Suprapubic skin (tissue), 4 donors: ENCODE data around the gene TCHH. TPM values are rescaled to one million over a fixed set of nuclear protein-coding genes. Genes with fewer than 3 reads are reported as not detected.

ENCODE experiments used
- DNase-seq, 2 donors: peaks; one replicate each; pipeline ENCODE4 v3.0.0-alpha.2; 2019; ENCODE audit warnings: low spot score in 2 of 2
- H3K27ac ChIP-seq: fragments of 200-600 bp; sonication (generic); one replicate; pipeline ENCODE4 v1.5.1; 2019
- H3K27me3 ChIP-seq: fragments of 200-600 bp; sonication (generic); one replicate; pipeline ENCODE4 v1.5.1; 2019
- H3K36me3 ChIP-seq: fragments of 200-600 bp; sonication (generic); one replicate; pipeline ENCODE4 v1.5.1; 2019
- H3K4me1 ChIP-seq: fragments of 200-600 bp; sonication (generic); one replicate; pipeline ENCODE4 v1.5.1; 2019
- H3K4me3 ChIP-seq: fragments of 200-600 bp; sonication (generic); one replicate; pipeline ENCODE4 v1.5.1; 2019; ENCODE audit warnings: mild to moderate bottlenecking
- H3K9me3 ChIP-seq: fragments of 200-600 bp; sonication (generic); one replicate; pipeline ENCODE4 v1.5.1; 2019
- EP300 ChIP-seq: sonication (generic); formaldehyde crosslinking; IDR thresholded peaks from one replicate; pipeline ENCODE4 v1.6.1; 2017; ENCODE audit warnings: antibody characterized with exemption
- POLR2A ChIP-seq, 2 donors: fragments of 450-650 bp; IDR thresholded peaks; one replicate each; pipeline ENCODE4 v1.6.1; 2017; ENCODE audit warnings: antibody characterized with exemption in 2 of 2, mild to moderate bottlenecking in 2 of 2, moderate library complexity in 2 of 2
- POLR2AphosphoS5 ChIP-seq, 3 donors: sonication (generic); formaldehyde crosslinking; IDR thresholded peaks; one replicate each; pipeline ENCODE4 v1.6.1; 2017; ENCODE audit warnings: antibody characterized with exemption in 3 of 3
- WGBS: methylation state at CpG from one replicate; pipeline ENCODE4 v1.1.5; 2018; 5-methylcytosine and 5-hydroxymethylcytosine counted together
- total RNA-seq, 4 donors: library from RNA; depleted of rRNA; stranded (reverse); fragments of >200 nt; gene quantifications; one replicate each; pipeline ENCODE4 v1.1.0, GENCODE V29; 2016
- TF ChIP-seq, protein P1 (sequence below), 2 donors: fragments of 200-600 bp in 1 of 2; fragments of 450-650 bp in 1 of 2; sonication (generic) in 1 of 2; IDR thresholded peaks; one replicate each; pipeline ENCODE4 v1.5.1; 2016 to 2019; ENCODE audit warnings: antibody characterized with exemption in 2 of 2, mild to moderate bottlenecking in 1 of 2, moderate library complexity in 1 of 2

TCHH gene
- total RNA-seq, 4 donors from 2014 or later: 7.0 to 71.9 (median 37.2) TPM

DNA sequence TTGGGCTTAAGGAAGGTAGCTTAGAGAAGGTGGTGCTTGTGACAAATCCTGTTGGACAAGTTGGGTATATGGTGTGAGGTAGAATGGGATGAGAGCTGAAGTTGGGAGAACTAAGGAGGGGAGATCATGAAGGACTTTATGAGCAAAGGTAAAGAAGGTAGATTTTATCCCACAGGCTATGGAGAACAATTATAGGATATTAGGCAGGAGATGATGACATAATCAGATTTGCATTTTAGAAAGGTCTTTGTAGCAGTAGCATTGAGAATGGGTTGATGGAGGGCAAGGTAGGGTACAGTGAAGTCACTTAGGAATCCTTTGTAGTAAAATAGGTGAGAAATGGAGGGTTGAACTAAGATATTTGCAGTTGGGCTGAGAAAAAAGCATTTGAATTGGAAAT is 14.9 kb upstream of the TCHH start:
- TF ChIP-seq EP300: no peak
- TF ChIP-seq, protein P1, sequence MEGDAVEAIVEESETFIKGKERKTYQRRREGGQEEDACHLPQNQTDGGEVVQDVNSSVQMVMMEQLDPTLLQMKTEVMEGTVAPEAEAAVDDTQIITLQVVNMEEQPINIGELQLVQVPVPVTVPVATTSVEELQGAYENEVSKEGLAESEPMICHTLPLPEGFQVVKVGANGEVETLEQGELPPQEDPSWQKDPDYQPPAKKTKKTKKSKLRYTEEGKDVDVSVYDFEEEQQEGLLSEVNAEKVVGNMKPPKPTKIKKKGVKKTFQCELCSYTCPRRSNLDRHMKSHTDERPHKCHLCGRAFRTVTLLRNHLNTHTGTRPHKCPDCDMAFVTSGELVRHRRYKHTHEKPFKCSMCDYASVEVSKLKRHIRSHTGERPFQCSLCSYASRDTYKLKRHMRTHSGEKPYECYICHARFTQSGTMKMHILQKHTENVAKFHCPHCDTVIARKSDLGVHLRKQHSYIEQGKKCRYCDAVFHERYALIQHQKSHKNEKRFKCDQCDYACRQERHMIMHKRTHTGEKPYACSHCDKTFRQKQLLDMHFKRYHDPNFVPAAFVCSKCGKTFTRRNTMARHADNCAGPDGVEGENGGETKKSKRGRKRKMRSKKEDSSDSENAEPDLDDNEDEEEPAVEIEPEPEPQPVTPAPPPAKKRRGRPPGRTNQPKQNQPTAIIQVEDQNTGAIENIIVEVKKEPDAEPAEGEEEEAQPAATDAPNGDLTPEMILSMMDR (IDR thresholded peaks at IDR 0.05): no peak
- no peaks in the 10 kb centered on the region for H3K36me3 ChIP-seq
- no peaks in the 10 kb centered on the region for H3K4me1 ChIP-seq
- DNase-seq: no peak
- H3K9me3 ChIP-seq: peaks cover 8% of the 10 kb centered on the region
- no peak overlapping the region for H3K4me3 ChIP-seq
- no peak overlapping the region for H3K27ac ChIP-seq
- peaks cover 36% of the 10 kb centered on the region for H3K27me3 ChIP-seq

DNA sequence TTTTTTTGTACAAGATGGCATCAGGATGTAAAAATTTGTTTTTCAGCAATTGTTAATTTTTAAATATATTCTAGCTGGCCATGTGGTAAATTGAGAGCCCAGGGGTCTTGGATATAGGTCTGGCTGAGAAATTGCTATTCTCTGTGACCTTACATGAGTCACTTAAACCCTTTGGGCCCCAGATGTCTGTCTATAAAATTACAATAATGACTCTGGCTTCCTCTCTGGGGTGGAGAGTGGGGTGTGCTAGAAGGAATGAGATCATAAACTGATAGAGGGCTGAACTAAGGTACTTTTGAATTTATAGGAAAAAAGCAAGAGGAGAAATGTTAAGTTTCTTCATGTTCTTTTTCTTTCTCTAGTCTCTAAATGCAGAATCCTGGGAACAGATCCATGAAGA is 12.4 kb upstream of the TCHH start:
- TF ChIP-seq POLR2A (IDR thresholded peaks at IDR 0.05): no peak
- TF ChIP-seq, protein P1 (IDR thresholded peaks at IDR 0.05): no peak
- no peak for TF ChIP-seq POLR2AphosphoS5 (IDR thresholded peaks at IDR 0.05)
- TF ChIP-seq EP300: no peak
- peaks cover 44% of the 10 kb centered on the region for H3K27me3 ChIP-seq
- peaks cover 4% of the 10 kb centered on the region for H3K9me3 ChIP-seq
- H3K4me3 ChIP-seq: no peak overlapping the region
- H3K36me3 ChIP-seq: no peaks in the 10 kb centered on the region
- DNase-seq: no peak
- no peak overlapping the region for H3K27ac ChIP-seq
- H3K4me1 ChIP-seq: no peaks in the 10 kb centered on the region

DNA sequence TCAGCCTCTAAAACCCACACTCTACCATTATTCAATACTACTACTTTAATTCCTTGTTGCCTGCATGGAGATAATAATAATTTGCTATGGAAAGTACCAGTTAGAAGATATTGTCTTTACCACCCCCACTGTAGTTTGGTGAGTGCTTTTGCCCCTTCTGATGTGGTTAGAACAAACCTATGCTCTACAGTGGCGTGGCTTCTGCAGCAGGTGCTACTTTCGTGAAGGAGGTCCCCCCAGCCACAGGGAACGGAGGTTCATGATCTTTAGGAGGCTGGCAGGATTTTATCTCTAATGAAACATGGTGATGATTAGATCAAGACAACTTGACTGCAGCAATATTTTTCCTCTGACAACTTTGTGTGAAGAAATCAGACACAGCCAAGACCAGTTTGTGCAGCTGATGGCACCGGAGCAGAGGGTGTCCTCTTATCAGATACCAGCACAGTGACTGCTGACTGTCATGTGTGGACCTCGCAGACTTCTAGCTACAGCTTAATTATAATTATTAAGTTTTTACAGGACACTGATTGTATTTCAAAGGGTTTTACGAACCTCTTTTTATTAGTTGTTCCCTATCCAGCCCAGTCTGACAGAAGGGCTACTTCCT is 10.7 kb upstream of the TCHH start:
- H3K36me3 ChIP-seq: no peaks in the 10 kb centered on the region
- DNase-seq: no peak
- H3K27ac ChIP-seq: no peak overlapping the region
- TF ChIP-seq, protein P1 (IDR thresholded peaks at IDR 0.05): no peak
- no peak for TF ChIP-seq POLR2AphosphoS5 (IDR thresholded peaks at IDR 0.05)
- no peak for TF ChIP-seq EP300
- TF ChIP-seq POLR2A (IDR thresholded peaks at IDR 0.05): no peak
- H3K4me1 ChIP-seq: no peaks in the 10 kb centered on the region
- no peak overlapping the region for H3K4me3 ChIP-seq
- peaks cover 46% of the 10 kb centered on the region for H3K27me3 ChIP-seq
- H3K9me3 ChIP-seq: no peaks in the 10 kb centered on the region
- WGBS: 68% methylated on average over 6 of the region's 6 CpGs

DNA sequence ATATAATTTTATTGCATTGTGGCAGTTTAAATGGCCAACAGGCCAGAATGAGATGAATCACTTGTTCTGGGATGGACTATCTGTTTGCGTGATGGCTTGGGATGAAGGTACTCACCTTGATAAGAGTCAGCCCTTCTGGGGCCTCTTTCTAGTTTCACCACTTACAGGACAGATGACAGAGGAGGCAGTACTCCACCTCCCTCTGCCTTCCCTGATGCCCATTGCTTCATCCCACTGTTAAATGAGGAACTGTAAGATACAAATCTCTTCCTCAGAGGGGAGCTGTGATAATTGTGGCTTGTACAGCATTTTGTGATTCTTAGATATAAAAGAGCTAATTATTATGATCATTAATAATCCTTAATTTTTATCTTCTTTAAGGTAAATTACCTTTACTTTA is 3.7 kb upstream of the TCHH start:
- no peak for DNase-seq
- no peaks in the 10 kb centered on the region for H3K9me3 ChIP-seq
- H3K4me1 ChIP-seq: no peaks in the 10 kb centered on the region
- H3K4me3 ChIP-seq: no peak overlapping the region
- WGBS: 88% methylated on average over 1 of the region's 1 CpG
- no peaks in the 10 kb centered on the region for H3K36me3 ChIP-seq
- TF ChIP-seq, protein P1 (IDR thresholded peaks at IDR 0.05): no peak
- H3K27ac ChIP-seq: no peak overlapping the region
- peaks cover 46% of the 10 kb centered on the region for H3K27me3 ChIP-seq

DNA sequence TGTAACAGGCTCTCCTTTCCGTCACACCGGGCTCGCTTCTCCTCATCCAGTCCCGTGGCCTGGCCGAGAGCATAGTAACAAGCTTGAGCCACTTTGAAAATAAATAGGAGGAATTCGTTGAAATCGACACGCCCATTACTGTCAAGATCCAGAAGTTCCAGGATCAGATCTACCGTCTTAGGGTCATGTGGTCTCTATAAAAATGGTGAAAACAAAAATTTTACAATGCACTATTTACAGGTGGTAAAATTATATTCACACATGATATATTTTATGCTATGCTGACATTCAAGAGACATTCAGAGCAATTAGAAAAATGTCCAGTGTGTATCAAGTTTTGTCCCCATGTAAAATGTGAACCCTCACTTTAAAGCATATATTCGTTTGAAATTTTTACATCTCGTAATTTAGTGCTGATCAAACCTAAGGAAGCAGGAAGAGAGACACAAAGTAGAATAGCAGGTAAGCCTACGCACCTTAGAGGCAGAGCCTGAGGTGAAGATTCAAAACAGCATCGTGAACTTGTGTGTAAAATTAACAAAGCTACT is 2.3 kb downstream of the TCHH start:
- TF ChIP-seq POLR2AphosphoS5 (IDR thresholded peaks at IDR 0.05): no peak
- TF ChIP-seq, protein P1 (IDR thresholded peaks at IDR 0.05): no peak
- TF ChIP-seq POLR2A (IDR thresholded peaks at IDR 0.05): no peak
- no peak for TF ChIP-seq EP300
- Histone ChIP-seq H3K4me1 (peaks cover 47% of the 10 kb centered on the region), H3K27ac (no peak overlapping the region), H3K4me3 (no peak overlapping the region), H3K27me3 (peaks cover 89% of the 10 kb centered on the region), H3K36me3 (no peaks in the 10 kb centered on the region), H3K9me3 (no peaks in the 10 kb centered on the region)
- no peak for DNase-seq
- 43% methylated on average over 13 of the region's 13 CpGs for WGBS
